A673 (cell line): ENCODE results near the gene PTPN1.

ENCODE experiments used
- CTCF ChIP-seq: fragments of 300-800, 200-600 bp; sonication (generic); conservative IDR thresholded peaks from 2 replicates; pipeline ENCODE4 v1.5.1; 2017; ENCODE audit warnings: low read depth, mild to moderate bottlenecking, antibody characterized with exemption, low read length, moderate library complexity, mixed read lengths
- EZH2 ChIP-seq: fragments of 200-600 bp; sonication (generic); IDR thresholded peaks from 2 replicates; pipeline ENCODE4 v1.6.1; 2017; ENCODE audit warnings: borderline replicate concordance, low read depth, mild to moderate bottlenecking, mixed read lengths, antibody characterized with exemption, low read length; ENCODE audit not compliant: poor library complexity, severe bottlenecking

GRCh38 chr20:50558483-50558925 is 48.3 kb downstream of the PTPN1 start:
- no peak for TF ChIP-seq CTCF
- TF ChIP-seq EZH2, result no peak
